Stomach (tissue), 9 donors: ENCODE measurements around the gene DBF4B. TPM values are rescaled to one million over a fixed set of nuclear protein-coding genes. Genes with fewer than 3 reads are reported as not detected.

Source experiments
- DNase-seq, 2 donors: peaks; one replicate each; pipeline versions ENCODE4 v3.0.0 to v3.0.0-alpha.2; 2013 to 2019
- H3K27ac ChIP-seq, 5 donors: fragments of 200-600 bp in 4 of 5; sonication (generic) in 4 of 5; one replicate each; pipeline ENCODE4 v1.5.1; 2013 to 2019; ENCODE audit warnings: mild to moderate bottlenecking in 1 of 5, moderate library complexity in 1 of 5
- H3K27me3 ChIP-seq, 3 donors: fragments of 200-600 bp; sonication (generic); one replicate each; pipeline ENCODE4 v1.5.1; 2017 to 2019; ENCODE audit warnings: mixed run types in 1 of 3
- H3K36me3 ChIP-seq, 4 donors: fragments of 200-600 bp; sonication (generic); 1 replicate in 3 of 4; 2 replicates in 1 of 4; pipeline ENCODE4 v1.5.1; 2016 to 2019
- H3K4me1 ChIP-seq, 4 donors: fragments of 200-600 bp; sonication (generic); one replicate each; pipeline ENCODE4 v1.5.1; 2016 to 2019
- H3K4me3 ChIP-seq, 4 donors: fragments of 200-600 bp; sonication (generic) in 3 of 4; one replicate each; pipeline ENCODE4 v1.5.1; 2016 to 2019; ENCODE audit warnings: mild to moderate bottlenecking in 1 of 4
- H3K9me3 ChIP-seq, 4 donors: fragments of 200-600 bp; sonication (generic); one replicate each; pipeline ENCODE4 v1.5.1; 2016 to 2019
- EP300 ChIP-seq: sonication (generic); formaldehyde crosslinking; IDR thresholded peaks from one replicate; pipeline ENCODE4 v1.6.1; 2017; ENCODE audit warnings: antibody characterized with exemption
- POLR2A ChIP-seq, 4 donors: fragments of 450-650 bp; IDR thresholded peaks; one replicate each; pipeline ENCODE4 v1.6.1; 2016; ENCODE audit warnings: antibody characterized with exemption in 4 of 4, control low read depth in 2 of 4, mild to moderate bottlenecking in 1 of 4, moderate library complexity in 1 of 4
- POLR2AphosphoS5 ChIP-seq, 3 donors: sonication (generic); formaldehyde crosslinking; IDR thresholded peaks; one replicate each; pipeline ENCODE4 v1.6.1; 2016; ENCODE audit warnings: antibody characterized with exemption in 3 of 3
- WGBS, 5 donors: extraction: QIAGEN DNeasy Blood & Tissue Kit in 3 of 5; methylation state at CpG; one replicate each; pipeline versions ENCODE4 v1.1.5 to v1.1.7; 2013 to 2018; 5-methylcytosine and 5-hydroxymethylcytosine counted together
- intact Hi-C: fragments of 100-400 bp; cut with DNase I; formaldehyde crosslinking; loops from one replicate; pipeline ENCODE4 v1.15.1; 2023; ENCODE audit warnings: low total_unique reads
- polyA plus RNA-seq, 3 donors: library from polyadenylated mRNA; stranded (reverse); fragments of 200-250 nt; gene quantifications; one replicate each; pipeline ENCODE4 v1.2.3, GENCODE V29; 2013
- total RNA-seq, 5 donors: library from RNA; depleted of rRNA; stranded (reverse); fragments of >200 nt; gene quantifications; one replicate each; pipeline versions ENCODE4 v1.1.0 to v1.2.3, GENCODE V29; 2014 to 2016
- TF ChIP-seq, protein P1 (sequence below), 7 experiments: fragments of 450-650 bp in 4 of 7; fragments of 200-600 bp in 3 of 7; sonication (generic) in 3 of 7; IDR thresholded peaks; one replicate each; pipeline ENCODE4 v1.5.1; 2016 to 2019; ENCODE audit warnings: antibody characterized with exemption in 7 of 7, control low read depth in 2 of 7, mild to moderate bottlenecking in 1 of 7
- donor health status: healthy with polysubstance abuse.
- donor health status: Bipolar disorder and iron deficiency.
- donor health status: healthy.

DBF4B gene
- total and polyA plus RNA-seq, 8 donors, result 0.76 to 5.0 (median 2.2) TPM; not detected in 1

- H3K4me3 ChIP-seq, result no peak overlapping the region
- intact Hi-C loops, result no loop called here
Measured at GRCh38 chr17:44782326-44782850, 73.9 kb downstream of the DBF4B start.

GRCh38 chr17:44785921-44786320 lies 77.5 kb downstream of the DBF4B start:
- H3K36me3 ChIP-seq, result no peaks in the 10 kb centered on the region
- intact Hi-C loops, result no loop called here
- no peak for DNase-seq
- no peak for TF ChIP-seq POLR2AphosphoS5 (IDR thresholded peaks at IDR 0.05)
- no peak for TF ChIP-seq EP300
- no peak for TF ChIP-seq POLR2A (IDR thresholded peaks at IDR 0.05)
- TF ChIP-seq, protein P1, sequence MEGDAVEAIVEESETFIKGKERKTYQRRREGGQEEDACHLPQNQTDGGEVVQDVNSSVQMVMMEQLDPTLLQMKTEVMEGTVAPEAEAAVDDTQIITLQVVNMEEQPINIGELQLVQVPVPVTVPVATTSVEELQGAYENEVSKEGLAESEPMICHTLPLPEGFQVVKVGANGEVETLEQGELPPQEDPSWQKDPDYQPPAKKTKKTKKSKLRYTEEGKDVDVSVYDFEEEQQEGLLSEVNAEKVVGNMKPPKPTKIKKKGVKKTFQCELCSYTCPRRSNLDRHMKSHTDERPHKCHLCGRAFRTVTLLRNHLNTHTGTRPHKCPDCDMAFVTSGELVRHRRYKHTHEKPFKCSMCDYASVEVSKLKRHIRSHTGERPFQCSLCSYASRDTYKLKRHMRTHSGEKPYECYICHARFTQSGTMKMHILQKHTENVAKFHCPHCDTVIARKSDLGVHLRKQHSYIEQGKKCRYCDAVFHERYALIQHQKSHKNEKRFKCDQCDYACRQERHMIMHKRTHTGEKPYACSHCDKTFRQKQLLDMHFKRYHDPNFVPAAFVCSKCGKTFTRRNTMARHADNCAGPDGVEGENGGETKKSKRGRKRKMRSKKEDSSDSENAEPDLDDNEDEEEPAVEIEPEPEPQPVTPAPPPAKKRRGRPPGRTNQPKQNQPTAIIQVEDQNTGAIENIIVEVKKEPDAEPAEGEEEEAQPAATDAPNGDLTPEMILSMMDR (IDR thresholded peaks at IDR 0.05), result no peak
- no peaks in the 10 kb centered on the region for H3K9me3 ChIP-seq
- WGBS, 5 donors, result 74 to 88% (median 84%) methylated on average over 2 to 7 of the region's 7 CpGs
- peak overlapping the region in 1 of 5 donors; percentile 46 for H3K27ac ChIP-seq
- H3K27me3 ChIP-seq, result peaks cover 0 to 5% (median 0%) of the 10 kb centered on the region in 3 donors
- no peak overlapping the region for H3K4me3 ChIP-seq
- peaks cover 0 to 37% (median 17%) of the 10 kb centered on the region in 4 donors for H3K4me1 ChIP-seq

More at GRCh38 chr17:44782326-44782850, 73.9 kb downstream of the DBF4B start:
- DNase-seq, result no peak
- H3K27ac ChIP-seq, result peak overlapping the region; percentile 1 to 65 (median 59)
- H3K27me3 ChIP-seq, result peaks cover 0 to 16% (median 4%) of the 10 kb centered on the region in 3 donors
- TF ChIP-seq, protein P1 (IDR thresholded peaks at IDR 0.05), result no peak
- TF ChIP-seq POLR2AphosphoS5 (IDR thresholded peaks at IDR 0.05) (no peak), POLR2A (IDR thresholded peaks at IDR 0.05) (no peak), EP300 (no peak)
- peaks cover 9 to 47% (median 27%) of the 10 kb centered on the region in 4 donors for H3K4me1 ChIP-seq
- no peaks in the 10 kb centered on the region for H3K36me3 ChIP-seq
- H3K9me3 ChIP-seq, result no peaks in the 10 kb centered on the region
- 51 to 61% (median 57%) methylated on average over 11 of the region's 11 CpGs for WGBS, 5 donors

- peak overlapping the region in 1 of 5 donors; percentile 46 for H3K27ac ChIP-seq
- no peak for TF ChIP-seq EP300
- TF ChIP-seq POLR2A (IDR thresholded peaks at IDR 0.05), result no peak
- TF ChIP-seq, protein P1 (IDR thresholded peaks at IDR 0.05), result no peak
- no peak for TF ChIP-seq POLR2AphosphoS5 (IDR thresholded peaks at IDR 0.05)
- peaks cover 0 to 31% (median 14%) of the 10 kb centered on the region in 4 donors for H3K4me1 ChIP-seq
- no peaks in the 10 kb centered on the region for H3K36me3 ChIP-seq
- no peaks in the 10 kb centered on the region for H3K9me3 ChIP-seq
- DNase-seq, result peak in 1 of 2 donors; percentile 62
- no peak overlapping the region for H3K4me3 ChIP-seq
- WGBS, 5 donors, result 31 to 52% (median 48%) methylated on average over 15 to 16 of the region's 16 CpGs
- intact Hi-C loops, result no loop called here
- H3K27me3 ChIP-seq, result peaks cover 0 to 5% (median 0%) of the 10 kb centered on the region in 3 donors
Measured at GRCh38 chr17:44786551-44787081, 78.2 kb downstream of the DBF4B start.

GRCh38 chr17:44787271-44787940 lies 78.9 kb downstream of the DBF4B start:
- Histone ChIP-seq H3K27me3 (peaks cover 0 to 5% (median 0%) of the 10 kb centered on the region in 3 donors), H3K36me3 (no peaks in the 10 kb centered on the region), H3K9me3 (no peaks in the 10 kb centered on the region), H3K4me1 (peaks cover 0 to 23% (median 10%) of the 10 kb centered on the region in 4 donors), H3K27ac (peak overlapping the region in 1 of 5 donors; percentile 46), H3K4me3 (no peak overlapping the region)
- intact Hi-C loops, result no loop called here
- TF ChIP-seq POLR2A (IDR thresholded peaks at IDR 0.05) (no peak), EP300 (no peak), POLR2AphosphoS5 (IDR thresholded peaks at IDR 0.05) (no peak)
- TF ChIP-seq, protein P1 (IDR thresholded peaks at IDR 0.05), result no peak
- DNase-seq, result no peak
- WGBS, 5 donors, result 62 to 73% (median 72%) methylated on average over 14 to 15 of the region's 15 CpGs
